ENCODE results near the gene ASPRV1.

GRCh38 chr2:69933839-69934613, 27.4 kb downstream of the ASPRV1 start:
- TF ChIP-seq CHD2 (IDR thresholded peaks at IDR 0.05; ENCODE audit: borderline replicate concordance, low read depth, low read length) = no peak
- no peak for TF ChIP-seq CTCF (IDR thresholded peaks at IDR 0.05 in 2 of 3, conservative IDR thresholded peaks at IDR 0.05 in 1 of 3; ENCODE audit: control insufficient read depth in 2 of 3, extremely low read depth in 1 of 3, insufficient read depth in 1 of 3, low read depth in 3 of 3, low read length in 3 of 3)
- TF ChIP-seq ZNF687 (IDR thresholded peaks at IDR 0.05) = no peak
- no peak for TF ChIP-seq SIN3A (IDR thresholded peaks at IDR 0.05; ENCODE audit: low read depth, low read length)
- no peak for TF ChIP-seq REST (IDR thresholded peaks at IDR 0.05; ENCODE audit: low read depth, low read length)
- TF ChIP-seq MAX (IDR thresholded peaks at IDR 0.05; ENCODE audit: low read depth, low read length) = no peak
- TF ChIP-seq BCL11A (IDR thresholded peaks at IDR 0.05; ENCODE audit: low read depth, low read length) = no peak
